ENCODE results near the gene SLC16A13. TPM values are rescaled to one million over a fixed set of nuclear protein-coding genes. Genes with fewer than 3 reads are reported as not detected.

The SLC16A13 gene
- total RNA-seq, 1 donor from 2014 or later, result 7.9 TPM

- Mint-ChIP-seq H3K4me1 (ENCODE audit: unreplicated experiment) (peaks cover 8% of the 10 kb centered on the region), H3K4me3 (ENCODE audit: unreplicated experiment) (no peak overlapping the region), H3K36me3 (ENCODE audit: unreplicated experiment) (peaks cover 32% of the 10 kb centered on the region), H3K27me3 (ENCODE audit: unreplicated experiment) (no peaks in the 10 kb centered on the region), H3K27ac (ENCODE audit: unreplicated experiment) (no peak overlapping the region), H3K9me3 (ENCODE audit: unreplicated experiment) (no peaks in the 10 kb centered on the region)
- no peak for DNase-seq (ENCODE audit: extremely low spot score, unreplicated experiment)
- TF ChIP-seq CTCF (IDR thresholded peaks at IDR 0.05), result peak; percentile 77
Observed at GRCh38 chr17:7004398-7005253, 31.2 kb upstream of the SLC16A13 start.

- Mint-ChIP-seq H3K4me3 (ENCODE audit: unreplicated experiment) (no peak overlapping the region), H3K4me1 (ENCODE audit: unreplicated experiment) (peaks cover 18% of the 10 kb centered on the region)
- no peak for DNase-seq (ENCODE audit: extremely low spot score, unreplicated experiment)
Observed at GRCh38 chr17:7005716-7006115, 30.1 kb upstream of the SLC16A13 start.

GRCh38 chr17:7007143-7007542 lies 28.7 kb upstream of the SLC16A13 start:
- Mint-ChIP-seq H3K9me3 (ENCODE audit: unreplicated experiment) (no peaks in the 10 kb centered on the region), H3K4me1 (ENCODE audit: unreplicated experiment) (peaks cover 32% of the 10 kb centered on the region), H3K4me3 (ENCODE audit: unreplicated experiment) (no peak overlapping the region), H3K27ac (ENCODE audit: unreplicated experiment) (no peak overlapping the region), H3K27me3 (ENCODE audit: unreplicated experiment) (no peaks in the 10 kb centered on the region), H3K36me3 (ENCODE audit: unreplicated experiment) (peaks cover 13% of the 10 kb centered on the region)
- no peak for DNase-seq (ENCODE audit: extremely low spot score, unreplicated experiment)
- TF ChIP-seq CTCF (IDR thresholded peaks at IDR 0.05), result no peak

More at GRCh38 chr17:7005716-7006115, 30.1 kb upstream of the SLC16A13 start:
- Mint-ChIP-seq H3K9me3 (ENCODE audit: unreplicated experiment) (no peaks in the 10 kb centered on the region), H3K27ac (ENCODE audit: unreplicated experiment) (no peak overlapping the region), H3K36me3 (ENCODE audit: unreplicated experiment) (peaks cover 25% of the 10 kb centered on the region), H3K27me3 (ENCODE audit: unreplicated experiment) (no peaks in the 10 kb centered on the region)
- TF ChIP-seq CTCF (IDR thresholded peaks at IDR 0.05), result no peak

- Mint-ChIP-seq H3K36me3 (ENCODE audit: unreplicated experiment) (peaks cover 9% of the 10 kb centered on the region), H3K27me3 (ENCODE audit: unreplicated experiment) (no peaks in the 10 kb centered on the region), H3K4me1 (ENCODE audit: unreplicated experiment) (peaks cover 51% of the 10 kb centered on the region), H3K9me3 (ENCODE audit: unreplicated experiment) (no peaks in the 10 kb centered on the region), H3K4me3 (ENCODE audit: unreplicated experiment) (peak overlapping the region; percentile 96), H3K27ac (ENCODE audit: unreplicated experiment) (no peak overlapping the region)
- DNase-seq (ENCODE audit: extremely low spot score, unreplicated experiment), result no peak
- TF ChIP-seq CTCF (IDR thresholded peaks at IDR 0.05), result no peak
Observed at GRCh38 chr17:7010523-7010922, 25.3 kb upstream of the SLC16A13 start.

GRCh38 chr17:7011415-7011814 lies 24.4 kb upstream of the SLC16A13 start:
- TF ChIP-seq CTCF (IDR thresholded peaks at IDR 0.05), result no peak
- Mint-ChIP-seq H3K27ac (ENCODE audit: unreplicated experiment) (peak overlapping the region; percentile 99), H3K27me3 (ENCODE audit: unreplicated experiment) (no peaks in the 10 kb centered on the region), H3K4me3 (ENCODE audit: unreplicated experiment) (peak overlapping the region; percentile 96), H3K36me3 (ENCODE audit: unreplicated experiment) (peaks cover 9% of the 10 kb centered on the region), H3K9me3 (ENCODE audit: unreplicated experiment) (no peaks in the 10 kb centered on the region), H3K4me1 (ENCODE audit: unreplicated experiment) (peaks cover 55% of the 10 kb centered on the region)
- DNase-seq (ENCODE audit: extremely low spot score, unreplicated experiment), result no peak
